ENCODE measurements around the gene KPNA6. TPM values are rescaled to one million over a fixed set of nuclear protein-coding genes. Genes with fewer than 3 reads are reported as not detected.

Gene KPNA6
- 33.8 and 50.0 TPM in 2 replicates for total RNA-seq

DNA sequence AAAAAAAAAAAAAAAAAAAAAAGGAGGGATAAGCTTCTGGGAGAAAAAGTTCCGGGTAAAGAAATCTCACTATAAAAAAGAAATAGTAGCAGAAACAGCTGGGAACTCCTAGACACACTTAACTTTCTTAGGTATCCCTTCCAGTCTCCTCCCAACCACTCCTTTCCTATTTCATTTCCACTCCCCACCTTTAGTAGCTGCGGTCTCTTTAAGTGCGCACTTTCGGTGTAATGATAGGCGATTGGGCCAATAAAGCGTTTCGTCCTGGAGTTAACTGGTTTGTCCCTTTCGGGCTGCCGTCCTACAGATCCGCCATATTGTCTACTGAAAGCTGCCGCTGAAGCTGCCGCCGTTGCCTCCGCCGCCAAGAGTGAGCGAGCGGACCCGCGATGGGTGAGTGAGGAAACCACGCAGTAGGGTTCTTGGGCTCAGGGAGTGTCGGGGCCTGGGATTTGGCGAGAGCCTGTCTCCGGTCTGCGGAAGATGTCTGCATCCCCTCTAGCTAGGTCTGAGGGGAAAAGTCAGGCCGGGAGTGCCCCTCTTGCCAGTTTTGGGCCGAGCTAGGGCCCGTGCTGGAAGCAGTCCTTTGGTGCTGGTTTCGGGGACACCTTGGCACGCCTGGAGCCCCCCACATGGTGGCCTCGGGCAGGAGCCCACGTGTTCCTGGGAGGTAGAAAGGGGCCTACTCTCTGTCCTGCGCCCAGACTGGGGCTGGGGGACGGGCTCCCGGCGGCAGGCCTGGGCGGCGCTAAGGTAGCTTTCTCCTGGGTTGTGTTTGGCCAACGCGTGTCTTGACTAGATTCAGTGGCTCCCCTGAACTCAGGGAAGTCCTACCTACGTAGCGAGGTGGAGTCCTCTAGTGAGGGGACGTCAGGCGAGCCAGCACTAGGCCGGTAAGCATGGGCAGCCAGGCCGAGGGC lies at the start of gene KPNA6:
Gene KPNA6 (plus strand): TSS at position 315 of the 920 bp plus-strand sequence. CDS start 75 bp downstream, at position 390.

DNA sequence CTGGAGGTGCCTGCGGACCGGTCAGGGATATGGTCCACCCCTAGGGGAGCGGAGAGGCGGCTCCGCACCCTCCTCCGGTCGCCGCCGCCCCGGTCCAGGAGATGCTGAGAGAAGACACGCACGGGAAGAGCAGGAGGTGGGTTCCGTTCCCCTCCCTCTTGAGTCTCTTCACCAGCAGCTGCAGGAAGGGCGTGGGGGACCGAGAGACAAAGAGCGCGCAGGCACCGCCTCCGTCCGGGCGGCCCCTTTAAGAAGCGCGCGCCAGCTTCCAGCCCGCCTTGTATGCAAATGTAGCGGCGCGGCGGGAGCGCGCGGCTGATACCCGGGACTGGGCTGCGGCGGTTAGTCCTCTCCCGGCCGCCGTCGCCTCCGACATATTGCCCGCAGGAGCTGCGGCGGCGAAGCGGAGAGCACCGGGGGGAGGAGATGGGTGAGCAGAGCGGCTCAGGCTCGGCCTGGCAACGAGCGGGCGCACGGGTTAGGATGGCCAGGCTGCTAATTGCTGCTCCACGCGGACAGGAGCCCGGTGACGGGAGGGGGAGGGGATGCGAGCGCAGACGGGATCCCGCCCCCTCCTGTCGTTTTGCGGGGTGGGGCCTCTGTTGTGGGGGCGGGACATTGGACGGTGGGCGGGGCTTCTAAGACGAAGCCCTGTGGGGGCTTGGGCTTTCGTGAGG lies 35.1 kb upstream of the KPNA6 start, which contains the start of gene TMEM39B:
Gene TMEM39B (plus strand): TSS at position 318 of the 677 bp plus-strand sequence. CDS start 109 bp downstream, at position 427.

DNA sequence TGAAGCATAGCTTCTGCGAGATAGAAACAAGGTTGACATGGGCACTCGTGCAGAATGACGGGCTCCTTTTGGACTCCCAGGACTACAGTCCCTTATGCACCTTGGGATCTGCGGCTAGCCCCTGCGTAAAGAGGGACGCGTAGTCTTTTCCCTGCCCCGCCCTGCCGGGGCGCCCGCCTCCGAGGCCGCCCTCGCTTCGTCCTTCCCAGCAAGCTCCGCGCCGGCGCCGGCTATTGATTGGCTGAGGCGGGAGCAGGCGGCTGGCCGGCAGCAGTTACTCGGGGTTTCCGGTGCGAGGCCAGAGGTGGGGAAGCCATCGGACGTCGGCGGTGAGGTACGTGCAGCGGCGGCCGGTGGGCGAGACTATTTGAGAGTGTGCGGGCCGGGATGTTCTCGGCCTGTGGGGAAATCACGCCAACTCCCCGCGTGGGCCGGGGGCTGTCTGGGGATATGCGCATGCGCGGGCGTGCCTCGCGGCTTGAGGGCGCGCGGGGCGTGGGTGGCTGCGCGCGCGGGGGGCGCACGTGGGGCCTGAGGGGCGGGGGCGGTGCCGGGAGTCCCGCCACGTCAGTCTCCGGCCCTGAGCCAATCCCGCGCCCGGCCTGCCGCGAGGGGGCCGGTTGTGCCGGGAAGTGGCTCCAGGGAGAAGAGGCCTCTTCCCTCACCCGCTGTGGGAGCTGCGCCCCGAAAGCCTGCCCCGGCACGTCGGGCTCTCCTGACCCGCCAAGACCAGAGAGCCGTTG lies 71.8 kb downstream of the KPNA6 start, which contains the start of gene TXLNA:
Gene TXLNA (plus strand): TSS at position 233 of the 743 bp plus-strand sequence. CDS start 671 bp downstream, outside the sequence.

DNA sequence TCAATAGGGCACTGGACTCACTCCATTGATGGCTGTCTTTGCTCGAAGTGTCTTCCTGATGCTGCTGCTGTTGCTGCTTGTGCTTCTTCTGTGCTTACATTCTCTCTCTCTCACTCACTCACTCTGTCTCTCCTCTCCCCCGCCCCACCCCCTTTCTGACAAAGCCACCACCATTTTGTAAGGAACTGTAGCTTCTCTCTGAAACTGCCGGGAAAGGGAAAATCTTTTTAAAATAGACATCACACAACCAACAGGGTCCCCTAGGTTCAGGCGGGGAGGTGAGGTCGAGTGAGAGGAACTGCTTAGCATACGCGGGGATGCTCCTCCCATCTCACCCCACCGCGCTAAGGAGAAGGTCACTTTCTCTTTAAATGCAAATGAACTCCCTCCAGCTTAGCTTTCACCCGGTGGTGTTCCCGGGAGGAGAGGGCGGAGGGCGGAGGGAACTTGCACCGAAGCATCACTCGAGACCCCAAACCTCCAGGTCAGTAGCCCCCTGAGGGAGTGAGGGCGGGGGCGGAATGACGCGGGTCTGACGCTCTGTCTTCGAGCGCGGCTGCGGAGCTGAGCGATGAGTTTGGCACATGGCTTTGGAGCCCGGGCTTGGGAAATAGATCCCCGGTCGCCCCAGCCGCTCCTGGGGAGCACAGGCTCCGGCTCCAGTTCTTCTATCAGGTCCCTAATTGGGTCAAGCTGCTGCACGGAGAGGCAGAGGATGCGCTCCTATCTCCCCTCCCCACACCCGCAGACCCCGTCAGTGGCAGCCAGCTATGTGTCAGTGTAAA lies 92.6 kb downstream of the KPNA6 start, which contains the start of gene CCDC28B:
Gene CCDC28B (plus strand): TSS at position 370 of the 785 bp plus-strand sequence. CDS start 1,341 bp downstream, outside the sequence.

DNA sequence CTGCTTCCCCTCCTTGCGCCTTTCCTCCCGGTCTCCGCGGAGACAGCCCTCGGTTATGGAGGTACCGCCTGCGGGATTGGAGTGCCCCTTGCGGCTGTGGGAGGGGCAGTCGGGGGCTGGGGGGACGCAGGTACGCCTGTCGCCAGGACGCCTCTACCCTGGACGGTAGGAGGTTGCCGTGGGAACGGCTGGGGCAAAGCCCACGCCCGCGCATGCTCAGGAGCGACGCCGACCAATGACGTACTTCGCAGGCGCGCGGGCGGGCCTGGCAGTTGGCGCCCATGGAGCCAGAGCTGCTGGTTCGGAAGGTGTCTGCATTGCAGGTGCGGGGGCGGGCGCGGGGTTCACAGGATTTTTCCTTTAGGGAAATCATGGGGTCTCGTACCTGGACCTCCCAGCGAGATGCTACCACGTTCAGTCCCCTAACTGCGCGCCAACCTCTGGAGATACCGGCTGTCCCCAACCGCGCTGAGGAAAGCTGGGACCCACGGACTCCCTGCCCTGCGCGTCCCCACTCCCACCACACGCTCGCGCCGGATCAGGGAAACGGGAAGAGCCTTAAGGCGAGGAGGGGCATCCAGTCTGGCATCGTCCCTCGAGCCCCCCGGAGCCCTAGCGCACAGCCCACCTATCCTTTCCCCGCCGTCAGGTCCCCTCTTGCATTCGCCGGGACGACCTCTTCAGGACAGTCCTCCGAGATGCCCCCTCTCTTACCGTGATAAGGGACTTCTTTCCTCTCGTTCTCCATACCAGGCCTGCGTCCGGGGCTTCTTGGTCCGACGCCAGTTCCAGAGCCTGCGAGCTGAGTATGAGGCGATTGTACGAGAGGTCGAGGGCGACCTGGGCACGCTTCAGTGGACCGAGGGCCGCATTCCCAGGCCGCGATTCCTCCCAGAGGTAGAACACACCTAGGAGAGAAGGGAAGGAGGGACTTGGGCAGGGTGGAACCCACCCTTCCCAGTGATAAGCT lies 97.8 kb downstream of the KPNA6 start, which contains the start of gene IQCC:
Gene IQCC (plus strand): TSS at position 271 of the 970 bp plus-strand sequence. CDS start 11 bp downstream, at position 282.

DNA sequence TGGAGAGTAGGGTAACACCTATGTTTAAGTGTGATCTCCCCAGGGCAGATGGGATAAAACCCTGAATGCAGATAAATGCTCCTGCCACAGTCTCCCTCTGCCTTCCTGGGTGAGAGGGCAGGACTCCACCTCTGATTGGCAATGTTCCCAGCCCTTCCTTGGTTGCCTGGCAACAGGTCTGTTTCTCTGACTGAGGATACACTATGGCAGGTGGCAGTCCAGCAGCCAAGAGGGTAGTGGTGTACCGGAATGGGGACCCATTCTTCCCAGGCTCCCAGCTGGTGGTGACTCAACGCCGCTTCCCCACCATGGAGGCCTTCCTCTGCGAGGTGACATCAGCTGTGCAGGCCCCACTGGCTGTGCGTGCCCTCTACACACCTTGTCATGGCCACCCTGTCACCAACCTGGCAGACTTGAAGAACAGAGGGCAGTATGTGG lies 101.1 kb downstream of the KPNA6 start, which contains the start of gene DCDC2B:
Gene DCDC2B (plus strand): TSS at position 199 of the 438 bp plus-strand sequence. CDS start 5 bp downstream, at position 204.

DNA sequence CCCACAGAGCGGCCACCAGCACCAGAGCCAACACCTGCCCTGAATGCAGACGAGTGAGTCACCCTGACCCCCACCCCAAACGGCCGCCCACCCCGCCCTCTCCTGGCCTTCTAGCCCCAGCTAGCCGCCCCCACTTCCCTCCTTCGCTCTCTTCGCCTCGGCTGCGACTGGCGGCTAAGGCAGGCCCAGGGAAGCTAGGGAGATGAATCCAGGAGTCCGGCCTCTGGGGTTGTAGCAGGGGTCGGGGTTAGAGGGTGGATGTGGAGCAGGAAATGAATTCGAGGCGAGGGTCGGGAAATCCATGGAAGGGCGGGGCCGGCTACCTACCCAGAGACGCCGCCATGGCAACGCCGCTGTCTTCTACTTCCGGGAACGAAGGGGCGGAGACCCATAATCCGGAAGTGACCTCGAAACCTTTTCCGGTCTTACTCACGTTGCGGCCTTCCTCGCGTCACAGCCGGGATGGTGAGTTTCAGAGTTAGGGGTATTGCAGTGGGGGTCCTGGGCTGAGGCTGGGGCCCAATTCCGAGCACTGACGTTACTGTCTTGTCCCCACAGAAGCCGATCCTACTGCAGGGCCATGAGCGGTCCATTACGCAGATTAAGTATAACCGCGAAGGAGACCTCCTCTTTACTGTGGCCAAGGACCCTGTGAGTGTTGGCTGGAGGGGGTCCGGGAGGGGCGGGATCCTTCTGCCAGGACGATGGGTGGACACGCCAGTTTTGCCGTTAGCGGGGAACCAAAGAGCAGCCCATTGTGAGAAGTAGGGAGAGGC lies 114.3 kb downstream of the KPNA6 start, which contains the start of the genes EIF3I and TMEM234:
Gene EIF3I (plus strand): TSS at position 428 of the 776 bp plus-strand sequence. CDS start 35 bp downstream, at position 463.
Gene TMEM234 (minus strand): TSS at position 374 of the 776 bp plus-strand sequence. CDS start 31 bp downstream, at position 343.

Other genes starting within 250 kb of the KPNA6 start
- 397 and 467 TPM in 2 replicates for gene PTP4A2, start 169.7 kb upstream of the KPNA6 start, total RNA-seq
- gene KHDRBS1, start 94.2 kb upstream of the KPNA6 start, total RNA-seq = 29.6 and 79.9 TPM in 2 replicates
- gene TMEM39B, start 35.1 kb upstream of the KPNA6 start, total RNA-seq = 2.5 and 5.9 TPM in 2 replicates
- gene TXLNA, start 71.6 kb downstream of the KPNA6 start, total RNA-seq = 78.4 and 108 TPM in 2 replicates
- 7.9 and 17.3 TPM in 2 replicates for gene CCDC28B, start 92.5 kb downstream of the KPNA6 start, total RNA-seq
- 1.7 and 1.9 TPM in 2 replicates for gene IQCC, start 97.6 kb downstream of the KPNA6 start, total RNA-seq
- gene DCDC2B, start 101.0 kb downstream of the KPNA6 start, total RNA-seq = not detected in 2 replicates
- gene TMEM234, start 114.3 kb downstream of the KPNA6 start, total RNA-seq = 12.1 and 14.4 TPM in 2 replicates
- gene EIF3I, start 114.4 kb downstream of the KPNA6 start, total RNA-seq = 335 and 518 TPM in 2 replicates
- 0.38 and 2.0 TPM in 2 replicates for gene FAM167B, start 139.2 kb downstream of the KPNA6 start, total RNA-seq
- not detected in 2 replicates for gene LCK, start 143.2 kb downstream of the KPNA6 start, total RNA-seq
- gene HDAC1, start 184.0 kb downstream of the KPNA6 start, total RNA-seq = 53.0 and 92.6 TPM in 2 replicates
- gene MARCKSL1, start 228.2 kb downstream of the KPNA6 start, total RNA-seq = 11.8 and 23.0 TPM in 2 replicates

Measured in regular cardiac myocyte (primary cell).